ENCODE results near the gene MED29. TPM values are rescaled to one million over a fixed set of nuclear protein-coding genes. Genes with fewer than 3 reads are reported as not detected.
A peak's percentile ranks its signal among the peaks of the same experiment; 100 is the strongest.

The MED29 gene
- total and polyA plus RNA-seq, 4 experiments from 2014 or later, result 43.1 to 59.8 (median 50.9) TPM

DNA sequence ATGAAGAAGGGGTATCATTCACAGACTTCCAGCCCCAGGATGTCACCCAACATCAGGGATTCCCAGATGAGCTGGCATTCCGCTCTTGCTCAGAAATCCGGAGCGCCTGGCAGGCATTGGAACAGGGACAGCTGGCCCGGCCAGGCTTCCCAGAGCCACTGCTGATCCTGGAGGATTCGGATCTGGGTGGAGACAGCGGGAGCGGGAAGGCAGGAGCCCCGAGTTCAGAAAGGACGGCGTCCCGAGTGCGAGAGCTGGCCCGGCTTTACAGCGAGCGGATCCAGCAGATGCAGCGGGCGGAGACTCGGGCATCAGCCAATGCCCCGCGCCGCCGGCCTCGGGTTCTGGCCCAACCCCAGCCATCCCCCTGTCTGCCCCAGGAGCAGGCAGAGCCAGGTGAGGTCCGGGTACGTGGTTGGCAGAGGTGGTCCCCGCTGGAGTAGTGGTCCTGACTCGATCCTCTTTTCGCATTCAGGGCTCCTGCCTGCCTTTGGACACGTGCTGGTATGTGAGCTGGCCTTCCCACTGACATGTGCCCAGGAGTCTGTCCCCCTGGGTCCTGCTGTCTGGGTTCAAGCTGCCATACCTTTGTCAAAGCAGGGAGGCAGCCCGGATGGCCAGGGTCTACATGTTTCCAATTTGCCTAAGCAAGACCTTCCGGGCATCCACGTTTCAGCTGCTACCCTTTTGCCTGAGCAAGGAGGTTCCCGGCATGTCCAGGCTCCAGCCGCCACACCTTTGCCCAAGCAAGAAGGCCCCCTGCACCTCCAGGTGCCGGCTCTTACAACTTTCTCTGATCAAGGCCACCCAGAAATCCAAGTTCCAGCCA lies 32.3 kb downstream of the MED29 start:
- H3K27me3 ChIP-seq (ENCODE audit: insufficient read depth, low read length), result no peaks in the 10 kb centered on the region
- no peaks in the 10 kb centered on the region for H3K9me3 ChIP-seq (ENCODE audit: control insufficient read depth in 1 of 2, low read length in 2 of 2)
- intact Hi-C loops (cut with micrococcal nuclease), result no loop called here
- H3K36me3 Mint-ChIP-seq, result peaks cover 11 to 17% of the 10 kb centered on the region in 2 donors
- peaks cover 0 to 9% (median 0%) of the 10 kb centered on the region in 4 donors for H3K4me1 Mint-ChIP-seq
- H3K4me3 ChIP-seq (ENCODE audit: low read length in 2 of 2), result no peak overlapping the region
- H3K4me3 Mint-ChIP-seq, result no peak overlapping the region
- no peak for DNase-seq
- H3K27me3 Mint-ChIP-seq, result no peaks in the 10 kb centered on the region
- ChIA-PET POLR2A (ENCODE audit: partially characterized antibody) (interaction anchor here (0.9 to 3.6 kb wide), 4 partner anchors 9 to 22 kb away, joined by 3 to 20 read pairs (median 7); partner anchors contain the start of genes RPS16 and SUPT5H), CTCF (ENCODE audit: partially characterized antibody) (interaction anchor here (0.6 to 2.2 kb wide), 2 partner anchors 12 to 39 kb away, joined by 4 read pairs; partner anchors contain the start of gene RPS16)
- H3K9me3 Mint-ChIP-seq, result no peaks in the 10 kb centered on the region
- H3K27ac ChIP-seq (ENCODE audit: low read depth, low read length), result no peak overlapping the region
- peaks cover 15% of the 10 kb centered on the region for H3K36me3 ChIP-seq (ENCODE audit: insufficient read depth, low read length)
- peak overlapping the region in 3 of 7 donors; percentile 50 to 67 (median 59) for H3K27ac Mint-ChIP-seq
- no peaks in the 10 kb centered on the region for H3K4me1 ChIP-seq (ENCODE audit: insufficient read depth, low read length)

DNA sequence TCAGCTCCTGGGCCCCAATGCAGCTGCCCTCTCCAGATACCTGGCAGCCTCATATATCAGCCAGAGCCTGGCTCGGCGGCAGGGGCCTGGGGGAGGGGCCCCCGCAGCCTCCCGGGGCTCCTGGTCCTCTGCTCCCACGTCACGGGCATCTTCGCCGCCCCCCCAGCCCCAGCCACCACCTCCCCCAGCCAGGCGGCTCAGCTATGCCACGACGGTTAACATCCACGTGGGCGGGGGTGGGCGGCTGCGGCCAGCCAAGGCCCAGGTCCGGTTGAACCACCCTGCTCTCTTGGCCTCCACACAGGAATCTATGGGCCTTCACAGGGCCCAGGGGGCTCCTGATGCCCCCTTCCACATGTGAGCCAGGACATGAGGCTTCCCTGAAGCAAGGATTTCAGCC lies 33.8 kb downstream of the MED29 start:
- CTCF ChIA-PET (ENCODE audit: partially characterized antibody), result no interaction called here
- POLR2A ChIA-PET (ENCODE audit: partially characterized antibody), result interaction anchor here (0.9 to 2.6 kb wide), 4 partner anchors 8 to 31 kb away, joined by 3 to 10 read pairs (median 4); partner anchors contain the start of genes PLEKHG2 and RPS16
- H3K27me3 Mint-ChIP-seq, result no peaks in the 10 kb centered on the region

DNA sequence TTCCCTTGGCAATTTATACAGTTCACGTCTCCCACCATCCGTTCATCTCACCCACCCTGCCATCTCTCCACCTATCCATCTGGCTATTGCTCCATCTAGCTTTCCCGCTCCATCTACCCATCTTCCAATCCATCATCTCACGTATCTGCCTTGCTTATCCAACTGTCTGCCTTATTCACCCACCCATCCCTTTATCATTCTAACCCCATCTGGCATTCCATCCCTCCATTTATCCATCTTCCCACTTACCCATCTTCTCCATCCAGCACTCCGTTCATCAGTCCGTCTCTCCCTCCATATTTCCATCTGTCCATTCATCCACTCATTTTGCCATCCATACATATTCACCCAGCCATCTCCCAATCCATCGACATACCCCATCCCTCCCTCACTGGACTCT lies 34.6 kb downstream of the MED29 start:
- peak overlapping the region in 3 of 7 donors; percentile 36 to 55 (median 52) for H3K27ac Mint-ChIP-seq

More for the DNA sequence above, 33.8 kb downstream of the MED29 start:
- Histone ChIP-seq H3K4me3 (ENCODE audit: low read length in 2 of 2) (no peak overlapping the region), H3K4me1 (ENCODE audit: insufficient read depth, low read length) (no peaks in the 10 kb centered on the region), H3K9me3 (ENCODE audit: control insufficient read depth in 1 of 2, low read length in 2 of 2) (no peaks in the 10 kb centered on the region), H3K27ac (ENCODE audit: low read depth, low read length) (no peak overlapping the region), H3K27me3 (ENCODE audit: insufficient read depth, low read length) (no peaks in the 10 kb centered on the region), H3K36me3 (ENCODE audit: insufficient read depth, low read length) (peaks cover 15% of the 10 kb centered on the region)
- H3K27ac Mint-ChIP-seq, result peak overlapping the region in 1 of 7 donors; percentile 35
- H3K4me3 Mint-ChIP-seq, result no peak overlapping the region
- peaks cover 11 to 14% of the 10 kb centered on the region in 2 donors for H3K36me3 Mint-ChIP-seq
- DNase-seq, result no peak
- intact Hi-C loops (cut with micrococcal nuclease), result no loop called here
- no peaks in the 10 kb centered on the region for H3K9me3 Mint-ChIP-seq
- H3K4me1 Mint-ChIP-seq, result peaks cover 0 to 9% (median 0%) of the 10 kb centered on the region in 4 donors

DNA sequence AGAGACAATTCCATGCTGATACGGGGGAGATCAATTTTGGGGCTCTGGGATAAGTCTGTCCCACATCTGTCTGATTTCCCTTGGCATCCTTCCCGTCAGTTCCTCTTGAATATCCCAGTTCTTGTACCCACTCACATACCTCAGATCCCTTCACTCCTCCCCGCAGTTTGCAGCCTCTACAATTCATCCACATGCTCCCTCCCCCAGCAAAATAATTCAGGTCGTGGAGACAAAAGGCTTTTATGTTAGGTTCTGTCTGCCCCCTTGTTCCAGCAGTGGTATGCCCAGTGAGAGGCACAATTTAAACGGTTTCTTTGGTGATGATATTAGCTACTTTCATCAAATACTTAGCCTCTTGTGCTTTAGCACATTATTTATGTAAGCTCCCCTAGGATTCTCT lies 35.0 kb downstream of the MED29 start:
- Mint-ChIP-seq H3K27ac (peak overlapping the region in 4 of 7 donors; percentile 3 to 63 (median 26)), H3K9me3 (no peaks in the 10 kb centered on the region), H3K36me3 (peaks cover 11 to 23% of the 10 kb centered on the region in 2 donors), H3K4me3 (no peak overlapping the region), H3K4me1 (peaks cover 6 to 15% (median 10%) of the 10 kb centered on the region in 4 donors), H3K27me3 (no peaks in the 10 kb centered on the region)
- no peaks in the 10 kb centered on the region for H3K27me3 ChIP-seq (ENCODE audit: insufficient read depth, low read length)
- ChIA-PET POLR2A (ENCODE audit: partially characterized antibody) (interaction anchor here (2.4 kb wide), 1 partner anchor 10 kb away, joined by 13 read pairs; the partner anchor contains the start of gene RPS16), CTCF (ENCODE audit: partially characterized antibody) (interaction anchor here (1.1 to 1.3 kb wide), 2 partner anchors 10 to 28 kb away, joined by 3 to 5 read pairs; partner anchors contain the start of gene RPS16)
- peaks cover 15% of the 10 kb centered on the region for H3K36me3 ChIP-seq (ENCODE audit: insufficient read depth, low read length)
- H3K27ac ChIP-seq (ENCODE audit: low read depth, low read length), result no peak overlapping the region
- no peak for DNase-seq
- peaks cover 10% of the 10 kb centered on the region for H3K4me1 ChIP-seq (ENCODE audit: insufficient read depth, low read length)
- H3K4me3 ChIP-seq (ENCODE audit: low read length in 2 of 2), result no peak overlapping the region
- no peaks in the 10 kb centered on the region for H3K9me3 ChIP-seq (ENCODE audit: control insufficient read depth in 1 of 2, low read length in 2 of 2)
- intact Hi-C loops (cut with micrococcal nuclease), result no loop called here

More for the DNA sequence above, 34.6 kb downstream of the MED29 start:
- no peaks in the 10 kb centered on the region for H3K9me3 Mint-ChIP-seq
- ChIA-PET POLR2A (ENCODE audit: partially characterized antibody) (interaction anchor here (2.4 kb wide), 1 partner anchor 10 kb away, joined by 13 read pairs; the partner anchor contains the start of gene RPS16), CTCF (ENCODE audit: partially characterized antibody) (interaction anchor here (1.3 kb wide), 1 partner anchor 10 kb away, joined by 3 read pairs; the partner anchor contains the start of gene RPS16)
- Histone ChIP-seq H3K4me3 (ENCODE audit: low read length in 2 of 2) (no peak overlapping the region), H3K36me3 (ENCODE audit: insufficient read depth, low read length) (peaks cover 15% of the 10 kb centered on the region), H3K9me3 (ENCODE audit: control insufficient read depth in 1 of 2, low read length in 2 of 2) (no peaks in the 10 kb centered on the region), H3K27ac (ENCODE audit: low read depth, low read length) (no peak overlapping the region), H3K27me3 (ENCODE audit: insufficient read depth, low read length) (no peaks in the 10 kb centered on the region), H3K4me1 (ENCODE audit: insufficient read depth, low read length) (peaks cover 6% of the 10 kb centered on the region)
- H3K4me3 Mint-ChIP-seq, result no peak overlapping the region
- no peaks in the 10 kb centered on the region for H3K27me3 Mint-ChIP-seq
- peaks cover 4 to 13% (median 5%) of the 10 kb centered on the region in 4 donors for H3K4me1 Mint-ChIP-seq
- intact Hi-C loops (cut with micrococcal nuclease), result no loop called here
- H3K36me3 Mint-ChIP-seq, result peaks cover 11 to 19% of the 10 kb centered on the region in 2 donors
- no peak for DNase-seq

DNA sequence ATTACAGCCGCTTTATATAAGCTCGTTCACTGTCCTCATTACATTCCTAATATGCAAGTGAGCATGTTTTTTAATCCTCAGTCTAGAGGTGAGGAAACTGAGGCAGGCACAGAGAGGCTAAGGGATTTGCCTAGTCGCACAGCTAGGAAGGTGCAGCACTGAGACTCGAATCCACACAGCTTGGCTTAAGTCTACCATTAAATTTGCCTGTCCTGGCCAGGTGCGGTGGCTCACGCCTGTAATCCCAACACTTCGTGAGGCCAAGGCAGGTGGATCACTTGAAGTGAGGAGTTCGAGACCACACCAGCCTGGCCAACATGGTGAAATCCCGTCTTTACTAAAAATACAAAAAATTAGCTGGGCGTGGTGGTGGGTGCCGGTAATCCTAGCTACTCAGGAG lies 36.5 kb downstream of the MED29 start:
- Histone ChIP-seq H3K4me1 (ENCODE audit: insufficient read depth, low read length) (peaks cover 13% of the 10 kb centered on the region), H3K9me3 (ENCODE audit: control insufficient read depth in 1 of 2, low read length in 2 of 2) (no peaks in the 10 kb centered on the region), H3K27me3 (ENCODE audit: insufficient read depth, low read length) (no peaks in the 10 kb centered on the region), H3K36me3 (ENCODE audit: insufficient read depth, low read length) (peaks cover 16% of the 10 kb centered on the region), H3K4me3 (ENCODE audit: low read length in 2 of 2) (no peak overlapping the region), H3K27ac (ENCODE audit: low read depth, low read length) (no peak overlapping the region)
- POLR2A ChIA-PET (ENCODE audit: partially characterized antibody), result interaction anchor here (1.0 to 2.4 kb wide), 4 partner anchors 8 to 15 kb away, joined by 3 to 13 read pairs (median 4); partner anchors contain the start of genes PLEKHG2 and RPS16
- Mint-ChIP-seq H3K27me3 (no peaks in the 10 kb centered on the region), H3K4me1 (peaks cover 6 to 17% (median 16%) of the 10 kb centered on the region in 4 donors), H3K4me3 (no peak overlapping the region), H3K27ac (peak overlapping the region in 2 of 7 donors; percentile 7 to 78), H3K36me3 (peaks cover 12 to 29% of the 10 kb centered on the region in 2 donors), H3K9me3 (no peaks in the 10 kb centered on the region)
- CTCF ChIA-PET (ENCODE audit: partially characterized antibody), result interaction anchor here (2.1 kb wide), 1 partner anchor 16 kb away, joined by 5 read pairs; no protein-coding TSS in a partner anchor
- intact Hi-C loops (cut with micrococcal nuclease), result no loop called here
- no peak for DNase-seq

DNA sequence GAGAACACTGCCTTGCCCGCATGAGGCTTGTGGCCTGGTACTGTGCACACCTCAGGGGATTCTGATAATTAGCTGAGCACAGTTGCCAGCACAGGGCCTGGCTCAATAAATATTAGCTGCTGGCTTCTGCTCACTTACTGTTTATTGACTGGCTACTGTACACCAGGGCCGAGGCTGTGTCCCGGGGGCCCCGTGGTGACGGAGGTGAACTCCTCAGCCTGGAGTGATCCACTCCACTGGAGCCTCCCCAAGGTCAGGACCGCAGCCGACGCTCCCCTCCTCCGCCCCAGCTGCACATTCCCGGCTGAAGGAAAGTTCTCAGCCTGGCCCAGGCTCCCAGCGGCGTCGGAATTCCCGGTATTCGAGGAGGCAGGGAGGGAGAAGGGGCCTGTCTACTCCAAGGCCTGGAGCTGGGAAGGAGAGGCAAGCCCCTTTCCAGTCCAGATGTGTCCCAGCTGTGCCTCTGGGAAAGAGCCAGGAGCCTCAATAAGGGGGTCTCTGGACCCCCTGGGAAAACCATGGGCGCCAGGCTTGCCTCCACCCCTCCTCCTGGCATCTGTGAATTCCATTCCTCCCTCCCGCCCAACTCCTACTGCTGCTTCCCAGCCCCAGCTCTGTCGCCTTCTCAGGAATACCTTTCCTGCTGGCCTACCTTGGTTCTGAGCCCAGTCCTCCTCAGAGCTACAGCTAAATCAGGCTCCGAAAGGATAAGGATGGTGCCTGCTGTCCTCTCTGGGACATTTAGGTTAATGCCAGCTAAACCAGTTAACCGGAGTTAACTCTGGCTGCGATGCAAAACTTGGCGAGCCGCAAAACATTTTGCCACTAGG lies 37.3 kb downstream of the MED29 start:
- no peaks in the 10 kb centered on the region for H3K27me3 Mint-ChIP-seq
- H3K27ac ChIP-seq (ENCODE audit: low read depth, low read length), result no peak overlapping the region
- H3K9me3 Mint-ChIP-seq, result no peaks in the 10 kb centered on the region
- peaks cover 18% of the 10 kb centered on the region for H3K36me3 ChIP-seq (ENCODE audit: insufficient read depth, low read length)
- H3K27ac Mint-ChIP-seq, result peak overlapping the region in 3 of 7 donors; percentile 48 to 78 (median 78)
- H3K9me3 ChIP-seq (ENCODE audit: control insufficient read depth in 1 of 2, low read length in 2 of 2), result no peaks in the 10 kb centered on the region
- H3K4me1 Mint-ChIP-seq, result peaks cover 9 to 25% (median 22%) of the 10 kb centered on the region in 4 donors
- no peak overlapping the region for H3K4me3 ChIP-seq (ENCODE audit: low read length in 2 of 2)
- no peak overlapping the region for H3K4me3 Mint-ChIP-seq
- ChIA-PET POLR2A (ENCODE audit: partially characterized antibody) (interaction anchor here (1.0 to 1.4 kb wide), 5 partner anchors 10 to 37 kb away, joined by 3 to 4 read pairs (median 4); partner anchors contain the start of genes MED29 and PLEKHG2), CTCF (ENCODE audit: partially characterized antibody) (interaction anchor here (1.1 to 2.1 kb wide), 2 partner anchors 17 to 86 kb away, joined by 3 to 5 read pairs; partner anchors contain the start of gene SAMD4B)
- intact Hi-C loops (cut with micrococcal nuclease), result no loop called here
- peaks cover 17 to 37% of the 10 kb centered on the region in 2 donors for H3K36me3 Mint-ChIP-seq
- no peaks in the 10 kb centered on the region for H3K27me3 ChIP-seq (ENCODE audit: insufficient read depth, low read length)
- no peak for DNase-seq
- peaks cover 18% of the 10 kb centered on the region for H3K4me1 ChIP-seq (ENCODE audit: insufficient read depth, low read length)

Data from CD4-positive, alpha-beta memory T cell (primary cell).